ENCODE data around the gene AGMO. TPM values are rescaled to one million over a fixed set of nuclear protein-coding genes. Genes with fewer than 3 reads are reported as not detected.
A peak's percentile ranks its signal among the peaks of the same experiment; 100 is the strongest.

AGMO gene
- total and polyA plus RNA-seq, 4 donors = 21.6 to 46.6 (median 31.6) TPM

GRCh38 chr7:15566476-15566875 is 4.7 kb upstream of the AGMO start:
- H3K27ac ChIP-seq (ENCODE audit: low read depth in 1 of 2, low read length in 2 of 2) = peak overlapping the region; percentile 9 to 24
- no peaks in the 10 kb centered on the region for H3K9me3 ChIP-seq (ENCODE audit: control insufficient read depth in 4 of 4, low read length in 3 of 4)
- no peak for DNase-seq (ENCODE audit: low spot score)
- peaks cover 2 to 17% (median 13%) of the 10 kb centered on the region in 4 donors for H3K4me1 ChIP-seq (ENCODE audit: control insufficient read depth in 4 of 4, insufficient read depth in 4 of 4, low read length in 3 of 4)
- H3K9ac ChIP-seq (ENCODE audit: low read depth in 1 of 2, low read length in 2 of 2) = no peak overlapping the region
- TF ChIP-seq ZBTB33 (IDR thresholded peaks at IDR 0.05) = no peak
- no peak for TF ChIP-seq FOXA1 (IDR thresholded peaks at IDR 0.05)
- peak; percentile 82 for TF ChIP-seq HNF4G (IDR thresholded peaks at IDR 0.05)
- TF ChIP-seq CTCF (IDR thresholded peaks at IDR 0.05; ENCODE audit: low read depth, low read length, missing input control) = no peak
- no peak for TF ChIP-seq NR2F2 (IDR thresholded peaks at IDR 0.05)
- TF ChIP-seq RXRA (IDR thresholded peaks at IDR 0.05) = peak; percentile 16 to 24
- no peak for TF ChIP-seq JUND (IDR thresholded peaks at IDR 0.05)
- peak; percentile 63 for TF ChIP-seq SP1 (IDR thresholded peaks at IDR 0.05)
- TF ChIP-seq REST (IDR thresholded peaks at IDR 0.05) = no peak
- peak; percentile 90 to 91 for TF ChIP-seq HNF4A (conservative IDR thresholded peaks at IDR 0.05)
- peak; percentile 37 for TF ChIP-seq YY1 (IDR thresholded peaks at IDR 0.05)
- no peak for TF ChIP-seq ATF3 (IDR thresholded peaks at IDR 0.05)
- peak in 1 of 2 donors; percentile 38 for TF ChIP-seq RAD21 (IDR thresholded peaks at IDR 0.05)
- TF ChIP-seq GABPA (IDR thresholded peaks at IDR 0.05 in 1 of 2, conservative IDR thresholded peaks at IDR 0.05 in 1 of 2) = no peak
- 47% methylated on average over 5 of the region's 5 CpGs for WGBS
- no peaks in the 10 kb centered on the region for H3K27me3 ChIP-seq (ENCODE audit: control insufficient read depth in 4 of 4, insufficient read depth in 4 of 4, low read length in 3 of 4)
- no peaks in the 10 kb centered on the region for H3K36me3 ChIP-seq (ENCODE audit: control insufficient read depth in 4 of 4, insufficient read depth in 3 of 4, low read depth in 1 of 4, low read length in 3 of 4)
- H3K4me3 ChIP-seq (ENCODE audit: low read depth in 1 of 3, low read length in 3 of 3) = no peak overlapping the region

GRCh38 chr7:15560968-15561367 is 847 bp downstream of the AGMO start:
- TF ChIP-seq RXRA (IDR thresholded peaks at IDR 0.05) (no peak), RAD21 (IDR thresholded peaks at IDR 0.05) (no peak), TAF1 (conservative IDR thresholded peaks at IDR 0.05) (no peak), ZBTB33 (IDR thresholded peaks at IDR 0.05) (no peak), GABPA (IDR thresholded peaks at IDR 0.05 in 1 of 2, conservative IDR thresholded peaks at IDR 0.05 in 1 of 2) (no peak), MAX (IDR thresholded peaks at IDR 0.05) (no peak), HNF4A (conservative IDR thresholded peaks at IDR 0.05) (no peak), NR2F2 (IDR thresholded peaks at IDR 0.05) (no peak), HNF4G (IDR thresholded peaks at IDR 0.05) (no peak), YY1 (IDR thresholded peaks at IDR 0.05) (no peak), REST (IDR thresholded peaks at IDR 0.05) (no peak), EGR1 (IDR thresholded peaks at IDR 0.05; ENCODE audit: low read depth in 2 of 2) (no peak), SP1 (IDR thresholded peaks at IDR 0.05) (no peak)
- peak overlapping the region; percentile 91 to 96 for H3K27ac ChIP-seq (ENCODE audit: low read depth in 1 of 2, low read length in 2 of 2)
- WGBS = 23% methylated on average over 1 of the region's 1 CpG
- H3K9me3 ChIP-seq (ENCODE audit: control insufficient read depth in 4 of 4, low read length in 3 of 4) = no peaks in the 10 kb centered on the region
- no peaks in the 10 kb centered on the region for H3K27me3 ChIP-seq (ENCODE audit: control insufficient read depth in 4 of 4, insufficient read depth in 4 of 4, low read length in 3 of 4)
- no peaks in the 10 kb centered on the region for H3K36me3 ChIP-seq (ENCODE audit: control insufficient read depth in 4 of 4, insufficient read depth in 3 of 4, low read depth in 1 of 4, low read length in 3 of 4)
- peaks cover 0 to 34% (median 25%) of the 10 kb centered on the region in 4 donors for H3K4me1 ChIP-seq (ENCODE audit: control insufficient read depth in 4 of 4, insufficient read depth in 4 of 4, low read length in 3 of 4)
- peak overlapping the region; percentile 80 to 99 for H3K9ac ChIP-seq (ENCODE audit: low read depth in 1 of 2, low read length in 2 of 2)
- H3K4me3 ChIP-seq (ENCODE audit: low read depth in 1 of 3, low read length in 3 of 3) = peak overlapping the region; percentile 54 to 92 (median 89)
- no peak for DNase-seq (ENCODE audit: low spot score)

Measured in liver (tissue), 9 donors.